Ectodermal cell (in vitro differentiated cells): Measurements from ENCODE around the gene PDXDC1.
"Not testable (repeated sequence)": the region's sequence is repeated elsewhere in the genome, so short reads cannot be mapped to it uniquely, and the experiment has no call there.

Source experiments
- H3K27ac ChIP-seq: 2 replicates; pipeline ENCODE4 v1.7.0; 2013; ENCODE audit warnings: mild to moderate bottlenecking, low read depth, low read length; ENCODE audit not compliant: insufficient read depth, poor library complexity, severe bottlenecking
- H3K27me3 ChIP-seq: 2 replicates; pipeline ENCODE4 v1.7.0; 2013; ENCODE audit warnings: mild to moderate bottlenecking, low read length; ENCODE audit not compliant: insufficient read depth, control insufficient read depth, poor library complexity, severe bottlenecking
- H3K36me3 ChIP-seq: one replicate; pipeline ENCODE4 v1.7.0; 2013; ENCODE audit warnings: low read length; ENCODE audit not compliant: control insufficient read depth, insufficient read depth
- H3K4me1 ChIP-seq: one replicate; pipeline ENCODE4 v1.7.0; 2013; ENCODE audit warnings: low read length; ENCODE audit not compliant: control insufficient read depth, insufficient read depth
- H3K4me3 ChIP-seq: 2 replicates; pipeline ENCODE4 v1.7.0; 2013; ENCODE audit warnings: low read depth, low read length, control low read depth; ENCODE audit not compliant: insufficient read depth
- H3K9me3 ChIP-seq: 2 replicates; pipeline ENCODE4 v1.7.0; 2013; ENCODE audit warnings: mild to moderate bottlenecking, low read length, moderate library complexity; ENCODE audit not compliant: control insufficient read depth
- WGBS, 2 experiments: methylation state at CpG; one replicate each; pipeline ENCODE4 v1.1.7; 2013; ENCODE audit warnings: missing lambda C conversion rate in 2 of 2; 5-methylcytosine and 5-hydroxymethylcytosine counted together

Gene PDXDC1

DNA sequence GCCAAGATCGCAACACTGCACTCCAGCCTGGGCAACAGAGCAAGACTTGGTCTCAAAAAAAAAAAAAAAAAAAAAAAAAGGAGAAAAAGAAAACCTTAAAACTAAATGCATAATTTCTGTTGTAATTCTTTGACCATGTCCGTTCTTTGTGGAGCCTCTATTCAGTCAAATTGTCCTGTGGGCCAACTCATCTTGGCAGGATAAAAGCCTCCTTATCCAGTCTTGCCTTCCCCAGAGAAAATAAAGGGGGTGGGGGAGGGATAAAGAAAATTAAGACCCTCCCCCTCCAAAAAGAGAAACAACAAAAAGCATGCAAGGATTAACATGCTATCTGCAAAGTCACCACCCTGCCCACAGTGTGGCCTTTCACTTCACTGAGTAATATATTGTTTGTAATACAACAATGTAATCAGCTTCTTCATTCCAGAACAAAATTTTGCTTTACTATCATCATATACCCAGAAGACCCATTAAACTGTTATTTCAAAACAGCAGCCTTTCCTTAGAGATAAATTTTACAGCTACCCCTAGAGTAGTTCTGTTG lies 124.6 kb downstream of the PDXDC1 start:
- 89 to 90% methylated on average over 1 to 2 of the region's 2 CpGs for WGBS, 2 experiments
- H3K27ac ChIP-seq, H3K27me3 ChIP-seq, H3K4me3 ChIP-seq, H3K36me3 ChIP-seq, H3K9me3 ChIP-seq, H3K4me1 ChIP-seq: not testable (repeated sequence)

DNA sequence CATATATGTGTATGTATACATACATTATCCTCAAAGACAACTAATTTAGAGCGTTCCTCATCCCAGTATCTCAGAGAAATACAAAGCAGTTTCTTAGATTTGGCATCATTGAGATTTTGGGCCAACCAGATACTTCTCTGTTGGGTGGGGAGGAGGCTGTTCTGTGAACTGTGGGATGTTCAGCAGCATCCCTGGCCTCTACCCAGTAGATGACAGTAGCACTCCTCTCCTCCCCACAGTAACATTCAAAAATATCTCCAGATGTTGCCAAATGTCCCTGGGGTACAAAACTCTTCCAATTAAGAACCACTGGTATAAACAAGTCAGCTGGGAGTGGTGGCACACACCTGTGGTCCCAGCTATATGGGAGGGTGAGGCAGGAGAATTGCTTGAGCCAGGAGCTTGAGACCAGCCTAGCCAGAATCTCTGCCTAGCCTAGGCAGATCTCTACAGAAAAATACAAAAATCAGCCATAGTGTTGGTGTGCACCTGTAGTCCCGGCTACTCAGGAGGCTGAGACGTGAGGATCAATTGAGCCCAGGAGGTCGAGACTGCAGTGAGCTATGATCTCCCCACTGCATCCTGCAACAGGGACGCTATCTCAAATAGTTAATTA lies 125.7 kb downstream of the PDXDC1 start:
- H3K27me3 ChIP-seq, H3K9me3 ChIP-seq, H3K4me3 ChIP-seq, H3K27ac ChIP-seq, H3K36me3 ChIP-seq, H3K4me1 ChIP-seq: not testable (repeated sequence)
- 88 to 94% methylated on average over 3 to 4 of the region's 5 CpGs for WGBS, 2 experiments

DNA sequence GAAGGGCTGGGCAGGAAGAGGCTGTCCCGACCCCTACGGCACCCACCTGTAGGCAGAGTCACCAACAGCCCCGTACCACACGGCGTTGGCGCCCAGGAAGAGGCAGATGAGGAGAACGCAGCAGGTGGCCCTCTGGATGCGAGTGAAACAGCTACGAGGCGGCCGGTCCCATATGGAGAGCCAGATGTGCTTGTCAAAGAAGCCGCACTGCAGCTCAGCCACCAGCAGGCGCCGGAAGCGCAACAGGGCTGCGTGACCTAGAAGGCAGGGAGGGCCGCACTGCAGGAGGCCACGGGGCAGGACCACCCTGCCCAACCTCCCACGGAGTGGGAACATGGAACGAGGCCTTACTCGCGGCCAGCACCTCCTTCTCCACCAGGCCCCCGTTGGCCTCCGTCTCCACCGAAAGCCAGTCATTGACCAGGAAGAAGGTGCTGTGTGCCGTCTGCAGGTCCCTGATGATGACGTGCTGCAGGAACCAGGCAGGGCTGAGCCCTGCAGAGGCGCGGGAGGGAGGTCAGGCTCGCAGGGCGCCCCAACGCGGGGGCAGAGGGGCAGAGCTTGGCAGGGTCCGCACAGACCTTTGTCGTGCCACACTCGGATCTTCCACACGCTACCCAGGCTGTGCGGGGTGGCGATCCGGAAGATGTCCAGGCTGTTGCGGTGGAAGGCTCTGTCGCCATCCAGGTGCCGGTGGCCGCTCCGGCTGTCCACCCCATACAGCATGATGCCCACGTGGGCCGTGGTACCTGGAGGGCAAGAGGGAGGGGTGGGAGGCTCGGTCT lies 153.0 kb downstream of the PDXDC1 start:
- H3K27ac ChIP-seq, H3K4me1 ChIP-seq, H3K27me3 ChIP-seq, H3K4me3 ChIP-seq, H3K36me3 ChIP-seq, H3K9me3 ChIP-seq: not testable (repeated sequence)
- WGBS, 2 experiments: 96% methylated on average over 25 to 27 of the region's 48 CpGs

DNA sequence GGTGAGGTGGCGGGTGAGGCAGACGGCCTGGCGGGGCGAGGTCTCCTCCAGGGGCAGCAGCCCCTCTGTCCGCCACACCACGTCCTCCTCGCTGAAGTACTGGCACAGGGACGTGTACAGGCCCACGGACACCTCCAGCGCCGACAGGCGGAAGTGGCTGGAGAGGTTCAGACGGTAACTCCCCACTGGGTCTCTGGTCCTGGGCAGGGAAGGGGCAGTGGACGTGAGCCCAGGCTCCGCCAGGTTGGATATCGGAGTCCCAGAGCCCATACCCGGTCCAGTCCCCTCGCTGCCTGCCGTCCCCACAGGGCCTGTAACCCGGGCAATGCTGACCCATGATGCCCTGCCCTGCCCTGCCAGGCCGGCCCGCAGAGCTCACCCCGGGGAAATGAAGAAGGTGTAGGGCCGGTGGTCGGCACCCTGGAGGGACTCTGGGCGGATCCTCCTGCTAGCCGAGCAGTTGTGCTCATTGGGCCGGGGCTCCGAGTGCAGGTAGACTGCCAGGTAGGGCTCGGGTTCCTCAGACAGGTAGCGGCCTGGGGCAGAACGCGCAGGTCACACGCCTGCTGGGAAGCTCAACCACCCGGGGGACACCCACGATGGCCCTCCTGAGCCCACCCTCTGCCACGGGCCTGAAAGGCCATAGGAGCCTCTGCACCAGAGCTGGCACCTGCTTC lies 155.6 kb downstream of the PDXDC1 start:
- H3K4me1 ChIP-seq, H3K36me3 ChIP-seq, H3K9me3 ChIP-seq, H3K4me3 ChIP-seq, H3K27me3 ChIP-seq, H3K27ac ChIP-seq: not testable (repeated sequence)
- WGBS, 2 experiments: 95 to 96% methylated on average over 18 to 20 of the region's 37 CpGs

DNA sequence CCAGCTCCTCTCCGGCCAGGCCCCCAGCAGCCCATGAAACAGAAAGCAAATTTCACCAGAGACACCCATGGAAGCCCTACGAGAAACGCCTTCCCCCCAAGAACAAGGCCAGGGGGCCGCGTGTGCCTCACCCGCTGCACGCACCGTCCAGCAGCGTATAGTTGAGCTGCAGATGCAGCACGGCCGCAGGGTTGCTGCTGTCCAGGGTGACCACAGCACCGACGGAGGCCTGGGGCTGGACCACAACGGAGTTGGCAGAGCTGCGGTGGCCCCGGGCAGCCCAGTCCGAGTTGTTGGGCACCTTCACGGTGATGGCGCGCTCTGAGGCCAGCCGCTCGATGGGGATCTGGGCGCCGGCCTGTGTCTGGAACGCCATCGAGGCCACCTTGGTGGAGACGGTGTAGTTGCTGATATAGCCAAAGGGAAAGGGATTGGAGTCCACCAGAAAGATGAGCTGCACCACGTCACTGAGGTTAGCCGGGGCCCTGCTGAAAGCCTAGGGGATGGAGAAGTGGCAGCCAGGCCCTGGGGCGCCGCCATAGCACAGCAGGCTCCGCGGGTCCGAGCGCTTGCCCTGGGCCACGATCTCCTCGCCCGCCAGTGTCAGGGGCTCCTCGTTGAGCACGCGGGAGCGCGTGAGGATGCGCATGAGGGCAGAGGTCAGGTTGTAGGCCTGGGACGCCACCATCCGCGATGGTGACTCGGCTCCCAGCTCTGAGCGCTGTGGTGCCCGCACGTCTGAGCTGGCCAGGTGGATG lies 156.3 kb downstream of the PDXDC1 start:
- H3K36me3 ChIP-seq, H3K27me3 ChIP-seq, H3K4me1 ChIP-seq, H3K9me3 ChIP-seq, H3K4me3 ChIP-seq, H3K27ac ChIP-seq: not testable (repeated sequence)
- WGBS, 2 experiments: 95% methylated on average over 39 to 40 of the region's 51 CpGs

DNA sequence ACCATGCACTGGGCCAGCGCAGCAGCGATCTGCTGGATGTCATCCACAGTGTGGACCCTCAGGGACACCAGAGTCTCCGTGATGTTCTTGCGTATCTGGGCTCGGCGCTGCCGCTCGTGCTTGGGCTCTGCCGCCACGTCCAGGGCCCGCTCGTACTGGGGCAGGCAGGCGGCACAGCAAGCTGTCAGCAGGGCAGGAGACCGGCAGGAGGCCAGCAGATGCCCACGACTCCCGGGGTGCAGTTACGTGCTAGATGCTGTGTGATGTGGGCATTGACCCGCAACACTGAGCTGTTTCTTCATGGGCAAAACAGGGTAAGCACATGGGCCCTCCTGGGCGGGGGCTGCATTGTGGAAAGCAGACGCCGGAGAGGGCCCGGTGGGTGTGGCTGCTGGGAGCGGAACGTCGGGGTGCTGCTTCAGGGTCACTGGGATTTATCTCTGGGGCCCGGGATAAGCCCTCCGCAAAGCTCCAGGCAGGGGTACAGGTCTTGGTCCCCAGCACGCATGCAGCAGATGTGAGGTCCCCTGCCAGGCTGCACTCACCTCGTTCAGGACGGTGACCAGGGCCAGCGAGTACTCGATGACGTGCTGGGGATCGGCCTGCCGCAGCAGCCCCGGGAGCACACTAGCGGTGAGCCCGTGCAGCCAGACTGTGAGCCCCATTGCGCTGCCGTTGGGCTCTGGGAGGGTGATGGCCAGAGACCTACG lies 158.0 kb downstream of the PDXDC1 start:
- 94 to 95% methylated on average over 20 to 25 of the region's 41 CpGs for WGBS, 2 experiments
- H3K36me3 ChIP-seq, H3K27ac ChIP-seq, H3K9me3 ChIP-seq, H3K4me1 ChIP-seq, H3K27me3 ChIP-seq, H3K4me3 ChIP-seq: not testable (repeated sequence)

DNA sequence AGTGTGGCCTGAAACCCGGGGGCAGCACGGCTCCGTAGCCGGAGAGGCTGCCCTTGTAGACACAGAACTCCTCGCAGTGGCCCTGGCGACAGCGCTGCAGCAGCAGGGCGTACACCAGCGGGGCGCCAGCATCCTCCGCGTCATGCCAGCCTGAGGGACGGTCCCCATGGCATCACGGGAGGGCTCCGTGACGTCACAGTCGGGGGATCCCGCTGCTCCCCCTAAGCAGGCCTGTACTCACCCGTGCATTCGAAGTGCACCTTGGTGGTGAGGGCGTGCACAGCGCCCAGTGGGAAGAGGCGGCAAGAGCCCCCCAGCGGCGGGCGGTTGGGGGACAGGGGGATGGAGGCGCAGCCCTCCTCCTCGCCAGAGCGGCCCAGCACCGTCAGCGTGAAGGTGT lies 158.7 kb downstream of the PDXDC1 start:
- H3K4me3 ChIP-seq, H3K27me3 ChIP-seq, H3K4me1 ChIP-seq, H3K27ac ChIP-seq, H3K9me3 ChIP-seq, H3K36me3 ChIP-seq: not testable (repeated sequence)
- WGBS, 2 experiments: 97% methylated on average over 16 to 17 of the region's 31 CpGs

DNA sequence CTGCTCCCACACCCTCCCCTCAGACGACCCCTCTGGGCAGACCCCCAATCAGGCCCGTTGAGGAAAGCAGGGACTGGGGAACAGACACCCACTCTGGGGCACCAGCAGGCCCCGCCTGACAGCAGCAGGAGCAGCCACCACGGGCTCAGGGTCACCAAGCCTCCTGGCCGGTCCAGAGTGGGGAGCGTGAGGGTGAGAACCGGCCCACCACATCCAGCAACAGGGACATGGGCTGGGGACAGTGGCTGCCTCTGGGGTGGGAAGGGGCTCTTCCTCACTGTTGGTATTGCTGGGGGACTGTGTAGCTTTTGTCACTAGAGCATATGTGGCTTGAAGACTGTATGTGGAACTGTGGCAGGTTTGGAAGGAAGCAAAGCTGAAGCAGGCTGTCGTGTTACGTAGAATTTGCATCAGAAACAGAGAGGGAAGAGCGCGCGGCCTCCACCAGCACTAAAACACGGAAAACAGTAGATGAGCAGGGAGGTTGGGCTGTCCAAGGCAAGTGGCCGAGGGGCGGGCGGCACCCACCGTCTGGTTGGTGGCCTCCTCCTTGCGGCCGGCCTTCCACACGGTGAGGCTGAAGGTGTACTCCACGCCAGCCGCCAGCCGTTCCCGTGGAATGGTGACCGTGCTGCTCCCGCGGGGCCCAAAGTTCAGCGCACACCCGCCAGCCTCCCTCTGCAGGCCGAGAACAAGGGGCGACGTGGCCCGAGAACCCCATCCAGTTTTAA lies 160.1 kb downstream of the PDXDC1 start:
- 98 to 99% methylated on average over 9 to 17 of the region's 33 CpGs for WGBS, 2 experiments
- H3K9me3 ChIP-seq: not testable (repeated sequence)

DNA sequence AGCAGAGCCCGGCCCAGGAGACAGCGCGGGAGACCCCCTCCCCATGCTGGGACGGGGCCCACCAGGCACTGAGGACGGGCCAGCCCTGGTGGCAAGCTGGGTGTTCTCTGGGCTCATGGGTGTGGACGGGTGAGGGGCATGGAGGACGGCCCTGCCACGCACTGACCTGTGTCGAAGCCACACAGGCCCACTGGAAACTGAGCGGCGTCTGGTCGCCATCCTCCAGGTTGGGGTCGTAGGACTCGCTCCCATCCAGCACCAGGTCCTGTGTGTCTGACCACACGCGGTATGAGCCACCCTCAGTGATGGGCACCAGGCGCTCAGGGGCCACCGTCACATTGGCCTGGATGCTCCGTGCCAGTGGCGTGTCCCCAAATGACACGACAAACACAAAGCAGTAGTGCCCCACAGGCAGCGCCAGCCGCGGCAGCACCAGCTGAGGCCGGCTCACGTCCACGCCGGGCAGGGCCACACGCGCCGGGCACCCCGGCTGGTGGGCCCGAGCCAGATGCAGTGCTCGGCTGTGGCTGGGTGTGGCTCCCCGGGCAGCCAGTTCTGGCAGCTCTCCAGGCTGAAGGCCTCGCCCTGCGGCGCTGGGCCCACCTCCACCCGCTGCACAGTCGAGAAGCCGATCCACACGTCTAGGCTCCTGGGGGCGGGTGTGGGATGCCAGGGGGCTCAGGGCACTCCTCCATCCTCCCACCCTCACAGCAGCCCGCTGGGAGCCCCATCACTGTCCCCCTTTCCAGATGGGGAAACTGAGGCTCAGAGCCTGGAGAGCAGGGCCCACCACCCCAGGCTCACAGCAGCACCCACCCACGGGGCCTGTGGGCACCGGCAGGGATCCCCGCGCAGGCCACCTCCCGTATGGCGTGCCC lies 160.9 kb downstream of the PDXDC1 start:
- H3K36me3 ChIP-seq, H3K4me3 ChIP-seq, H3K27me3 ChIP-seq, H3K9me3 ChIP-seq, H3K27ac ChIP-seq, H3K4me1 ChIP-seq: not testable (repeated sequence)
- 97% methylated on average over 38 to 41 of the region's 50 CpGs for WGBS, 2 experiments

More for the DNA sequence above, 160.1 kb downstream of the PDXDC1 start:
- not testable (repeated sequence) for H3K36me3 ChIP-seq, H3K27ac ChIP-seq, H3K27me3 ChIP-seq, H3K4me3 ChIP-seq, H3K4me1 ChIP-seq
